ENCODE data around the gene CPLX3.

DNA sequence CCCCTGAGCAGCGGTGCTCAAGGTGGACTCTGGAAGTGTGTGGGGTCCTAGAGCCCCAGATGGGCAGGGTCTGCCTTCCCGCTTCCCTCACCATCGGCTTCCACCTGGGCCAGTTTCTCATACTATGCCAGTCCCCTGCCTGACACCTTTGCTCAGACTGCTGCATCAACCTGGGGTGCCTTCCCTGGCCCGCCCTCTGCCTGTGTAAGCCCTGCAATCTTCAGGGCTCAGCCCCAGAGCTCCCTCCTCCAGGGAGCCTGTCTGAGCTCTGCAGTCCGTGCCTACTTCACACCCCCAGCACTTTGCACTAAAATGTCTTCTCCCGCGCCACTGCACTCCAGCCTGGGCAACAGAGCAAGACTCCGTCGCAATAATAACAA lies 31.5 kb upstream of the CPLX3 start:
- TF ChIP-seq, protein P1, sequence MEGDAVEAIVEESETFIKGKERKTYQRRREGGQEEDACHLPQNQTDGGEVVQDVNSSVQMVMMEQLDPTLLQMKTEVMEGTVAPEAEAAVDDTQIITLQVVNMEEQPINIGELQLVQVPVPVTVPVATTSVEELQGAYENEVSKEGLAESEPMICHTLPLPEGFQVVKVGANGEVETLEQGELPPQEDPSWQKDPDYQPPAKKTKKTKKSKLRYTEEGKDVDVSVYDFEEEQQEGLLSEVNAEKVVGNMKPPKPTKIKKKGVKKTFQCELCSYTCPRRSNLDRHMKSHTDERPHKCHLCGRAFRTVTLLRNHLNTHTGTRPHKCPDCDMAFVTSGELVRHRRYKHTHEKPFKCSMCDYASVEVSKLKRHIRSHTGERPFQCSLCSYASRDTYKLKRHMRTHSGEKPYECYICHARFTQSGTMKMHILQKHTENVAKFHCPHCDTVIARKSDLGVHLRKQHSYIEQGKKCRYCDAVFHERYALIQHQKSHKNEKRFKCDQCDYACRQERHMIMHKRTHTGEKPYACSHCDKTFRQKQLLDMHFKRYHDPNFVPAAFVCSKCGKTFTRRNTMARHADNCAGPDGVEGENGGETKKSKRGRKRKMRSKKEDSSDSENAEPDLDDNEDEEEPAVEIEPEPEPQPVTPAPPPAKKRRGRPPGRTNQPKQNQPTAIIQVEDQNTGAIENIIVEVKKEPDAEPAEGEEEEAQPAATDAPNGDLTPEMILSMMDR (IDR thresholded peaks at IDR 0.05): no peak
- TF ChIP-seq POLR2A (IDR thresholded peaks at IDR 0.05) (no peak), EP300 (IDR thresholded peaks at IDR 0.05) (no peak)
